HepG2 (cell line): ENCODE data around the gene C1orf94. TPM values are rescaled to one million over a fixed set of nuclear protein-coding genes. Genes with fewer than 3 reads are reported as not detected.
A peak's percentile ranks its signal among the peaks of the same experiment; 100 is the strongest.

Experiments used
- ATAC-seq: fragments of 200-7000 bp; cut with Tn5 transposase; 3 replicates; pipeline ENCODE4 v1.9.1; 2020; ENCODE audit warnings: mild to moderate bottlenecking, moderate library complexity
- BruUV-seq: library from RNA; stranded (reverse); fragments of 400-500 nt; replicated peaks from 2 replicates; lab custom pipeline; 2021; lab: Mats Ljungman, UMichigan
- CTCF ChIA-PET: fragments of 300-600 bp; formaldehyde crosslinking; extraction: SDS; loops from one replicate; lab custom pipeline; 2021; ENCODE audit warnings: low total read pairs, inconsistent platforms, low intra/inter-chr PET ratio; lab: Yijun Ruan, JAX
- POLR2A ChIA-PET: fragments of 350-600 bp; sonication (Branson Sonifier 250); formaldehyde crosslinking; loops from one replicate; lab custom pipeline; 2020; ENCODE audit warnings: antibody characterized with exemption, inconsistent platforms; lab: Yijun Ruan, JAX
- DNase-seq: peaks from one replicate; pipeline ENCODE4 v3.0.0-alpha.2; 2015; ENCODE audit warnings: low spot score
- FAIRE-seq: peaks from 3 replicates; lab custom pipeline; 2011; peaks lifted over from hg19 to GRCh38; lab: Jason Lieb, UNC
- H2AFZ ChIP-seq: one replicate; pipeline ENCODE4 v1.6.1; 2011; ENCODE audit warnings: low read length, inconsistent platforms
- H3K27ac ChIP-seq: fragments of 300-600 bp; 3 replicates; pipeline ENCODE4 v1.8.0; 2011; ENCODE audit warnings: mixed run types, mild to moderate bottlenecking, mixed read lengths, low read length, inconsistent platforms; ENCODE audit not compliant: insufficient read depth; ENCODE audit errors: extremely low read length
- H3K27me3 ChIP-seq, 2 experiments: fragments of 200-600 bp in 1 of 2; 2 replicates in 1 of 2; 3 replicates in 1 of 2; pipeline versions ENCODE4 v1.6.0 to v1.8.0; 2011; ENCODE audit warnings: low read length in 2 of 2, mild to moderate bottlenecking in 2 of 2, moderate library complexity in 2 of 2, inconsistent platforms in 1 of 2; ENCODE audit not compliant: insufficient read depth in 2 of 2, control insufficient read depth in 1 of 2
- H3K36me3 ChIP-seq, 2 experiments: fragments of 200-600 bp in 1 of 2; replicated peaks in 1 of 2; 2 replicates in 1 of 2; 3 replicates in 1 of 2; pipeline versions ENCODE4 v1.5.1 to v1.8.0; 2011; ENCODE audit warnings: low read length in 2 of 2, inconsistent platforms in 1 of 2; ENCODE audit not compliant: insufficient read depth in 2 of 2, control insufficient read depth in 1 of 2
- H3K4me1 ChIP-seq: 2 replicates; pipeline ENCODE4 v1.5.1; 2012; ENCODE audit warnings: low read length, inconsistent platforms; ENCODE audit not compliant: insufficient read depth
- H3K4me2 ChIP-seq: 2 replicates; pipeline ENCODE4 v1.6.0; 2011; ENCODE audit warnings: low read depth, low read length, inconsistent platforms
- H3K4me3 ChIP-seq, 3 experiments: fragments of 200-600 bp in 1 of 3; sonication (generic), shearing (Covaris generic) in 1 of 3; replicated peaks in 1 of 3; 2 replicates each; pipeline ENCODE4 v1.5.1; 2011 to 2016; ENCODE audit warnings: low read length in 3 of 3, inconsistent platforms in 2 of 3, low read depth in 2 of 3, mild to moderate bottlenecking in 2 of 3, control low read depth in 1 of 3, mixed read lengths in 1 of 3; ENCODE audit not compliant: insufficient read depth in 1 of 3
- H3K79me2 ChIP-seq: one replicate; pipeline ENCODE4 v1.6.1; 2011; ENCODE audit warnings: low read length, inconsistent platforms; ENCODE audit not compliant: insufficient read depth
- H3K9ac ChIP-seq: 2 replicates; pipeline ENCODE4 v1.6.0; 2011; ENCODE audit warnings: mild to moderate bottlenecking, low read depth, low read length, inconsistent platforms; ENCODE audit not compliant: insufficient read depth
- H3K9me3 ChIP-seq: 2 replicates; pipeline ENCODE4 v1.5.1; 2012; ENCODE audit warnings: mild to moderate bottlenecking, low read length
- H4K20me1 ChIP-seq: 2 replicates; pipeline ENCODE4 v1.6.0; 2011; ENCODE audit warnings: inconsistent platforms, mild to moderate bottlenecking, low read length, moderate library complexity; ENCODE audit not compliant: insufficient read depth
- FOXK2 ChIP-seq: fragments of 450-650 bp; IDR thresholded peaks from 2 replicates; pipeline ENCODE4 v1.6.1; 2016
- HNF4A ChIP-seq: sonication (generic); formaldehyde crosslinking; IDR thresholded peaks from 2 replicates; pipeline ENCODE4 v1.4.0; 2020; ENCODE audit warnings: missing genetic modification reagents
- HNF4G ChIP-seq, 2 experiments: sonication (generic) in 1 of 2; formaldehyde crosslinking in 1 of 2; IDR thresholded peaks; 2 replicates each; pipeline versions ENCODE4 v1.4.0 to v1.6.1; 2011 to 2020; ENCODE audit warnings: borderline replicate concordance in 2 of 2, low read depth in 2 of 2, mild to moderate bottlenecking in 2 of 2, low read length in 1 of 2, missing genetic modification reagents in 1 of 2, moderate library complexity in 1 of 2
- HNRNPUL1 ChIP-seq: fragments of 200-400 bp; formaldehyde crosslinking; IDR thresholded peaks from 2 replicates; pipeline ENCODE4 v1.6.1; 2017; ENCODE audit warnings: low read depth, mild to moderate bottlenecking, low read length, moderate library complexity
- NFYB ChIP-seq: sonication (generic); formaldehyde crosslinking; IDR thresholded peaks from 2 replicates; pipeline ENCODE4 v1.4.0; 2020; ENCODE audit warnings: missing genetic modification reagents
- NFYC ChIP-seq: IDR thresholded peaks from 2 replicates; pipeline ENCODE4 v1.6.1; 2016; ENCODE audit warnings: missing genetic modification reagents, missing compliant biosample characterization
- SP2 ChIP-seq: sonication (generic); formaldehyde crosslinking; IDR thresholded peaks from 2 replicates; pipeline ENCODE4 v1.5.1; 2020; ENCODE audit warnings: mild to moderate bottlenecking, missing genetic modification reagents
- SRY ChIP-seq: sonication (generic); formaldehyde crosslinking; IDR thresholded peaks from 2 replicates; pipeline ENCODE4 v1.8.0; 2022; ENCODE audit warnings: mild to moderate bottlenecking, missing genetic modification reagents
- TCF12 ChIP-seq, 2 experiments: fragments of 450-650 bp in 1 of 2; sonication (generic) in 1 of 2; formaldehyde crosslinking in 1 of 2; IDR thresholded peaks; 2 replicates each; pipeline versions ENCODE4 v1.6.1 to v1.8.0; 2017 to 2022; ENCODE audit warnings: antibody characterized with exemption in 1 of 2, mild to moderate bottlenecking in 1 of 2, missing genetic modification reagents in 1 of 2, moderate library complexity in 1 of 2
- ZBTB8A ChIP-seq: sonication (generic); formaldehyde crosslinking; IDR thresholded peaks from 2 replicates; pipeline ENCODE4 v1.4.0; 2020; ENCODE audit warnings: mild to moderate bottlenecking, low read depth, missing genetic modification reagents, borderline replicate concordance
- ZNF557 ChIP-seq: sonication (generic); formaldehyde crosslinking; IDR thresholded peaks from 2 replicates; pipeline ENCODE4 v1.4.0; 2020; ENCODE audit warnings: missing genetic modification reagents
- ZSCAN22 ChIP-seq: sonication (generic); formaldehyde crosslinking; IDR thresholded peaks from 2 replicates; pipeline ENCODE4 v1.4.0; 2020; ENCODE audit warnings: mild to moderate bottlenecking, missing genetic modification reagents
- WGBS: methylation state at CpG from one replicate; pipeline ENCODE4 v1.1.6; 2017; ENCODE audit warnings: low lambda C conversion rate; 5-methylcytosine and 5-hydroxymethylcytosine counted together
- in situ Hi-C: cut with HindIII; loops from 2 replicates; pipeline ENCODE4 v1.10.0; 2017; ENCODE audit warnings: low pct_unique_long_range_greater_than_20kb; ENCODE audit not compliant: extremely low pct_ligation_motif_present
- intact Hi-C: fragments of 100-400 bp; cut with micrococcal nuclease; formaldehyde crosslinking; loops from one replicate; pipeline ENCODE4 v1.10.0; 2022; ENCODE audit not compliant: unreplicated experiment
- polyA plus RNA-seq, 8 experiments: library from polyadenylated mRNA; depleted of rRNA in 3 of 8; stranded (reverse) in 7 of 8; unstranded in 1 of 8; fragments of >200 nt; fragmentation: Illumina TruSeq in 4 of 8; extraction: Trizol in 4 of 8; gene quantifications; 2 replicates each; pipeline versions ENCODE4 v1.2.1 to v1.2.3, GENCODE V29; 2011 to 2016; ENCODE audit warnings: low read depth in 4 of 8, missing spikeins in 1 of 8, mixed read lengths in 1 of 8; ENCODE audit not compliant: insufficient read depth in 1 of 8
- total RNA-seq, 5 experiments: library from RNA; depleted of rRNA; stranded (reverse); fragments of >200 nt; fragmentation: Illumina TruSeq; extraction: Trizol; gene quantifications; 2 replicates each; pipeline ENCODE4 v1.2.3, GENCODE V29; 2016; ENCODE audit warnings: low read depth in 1 of 5
- TF ChIP-seq, protein P1 (sequence below): sonication (generic); formaldehyde crosslinking; IDR thresholded peaks from 2 replicates; pipeline ENCODE4 v1.5.0; 2020; ENCODE audit warnings: missing genetic modification reagents
- TF ChIP-seq, protein P2 (sequence below): IDR thresholded peaks from 2 replicates; pipeline ENCODE4 v1.6.1; 2016; ENCODE audit warnings: low read depth
- TF ChIP-seq, protein P3 (sequence below): sonication (generic); formaldehyde crosslinking; IDR thresholded peaks from 2 replicates; pipeline ENCODE4 v1.9.0; 2021; ENCODE audit warnings: missing genetic modification reagents, borderline replicate concordance

The C1orf94 gene
- total and polyA plus RNA-seq, 2 of the 13 experiments (the other 11 are each of a cell fraction or from before 2014, with no cell fraction given) = not detected

DNA sequence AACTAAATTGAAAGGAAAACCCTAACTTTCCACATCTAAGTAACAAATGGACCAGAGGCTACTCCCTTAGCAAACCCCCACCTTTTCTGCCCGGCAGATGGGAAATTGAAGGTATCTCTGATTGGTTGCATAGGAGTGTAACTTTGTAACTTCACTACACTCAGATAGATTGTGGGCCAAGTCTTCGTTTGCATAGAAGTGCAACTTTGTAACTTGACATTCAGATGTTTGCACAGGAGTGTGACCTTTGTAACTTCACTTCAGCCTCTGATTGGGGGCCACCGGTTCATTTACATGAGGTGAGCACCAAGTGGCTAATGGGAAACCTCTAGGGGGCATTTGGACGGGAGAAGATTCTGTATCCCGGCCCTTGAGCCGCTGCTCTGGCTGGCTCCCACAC lies 59.4 kb downstream of the C1orf94 start:
- no peak for TF ChIP-seq FOXK2
- TF ChIP-seq HNF4G (IDR thresholded peaks at IDR 0.05; ENCODE audit: borderline replicate concordance, low read depth, low read length) = peak; percentile 37; the same call in 1 of the 2 replicates
- TF ChIP-seq HNF4G (CRISPR knock-in tag; IDR thresholded peaks at IDR 0.05; ENCODE audit: borderline replicate concordance, low read depth) = no peak
- TF ChIP-seq HNRNPUL1 = no peak
- 0 out of 2 replicates have a peak, but pooled peaks have one; percentile 26 for TF ChIP-seq NFYB (CRISPR knock-in tag)
- TF ChIP-seq, protein P1, sequence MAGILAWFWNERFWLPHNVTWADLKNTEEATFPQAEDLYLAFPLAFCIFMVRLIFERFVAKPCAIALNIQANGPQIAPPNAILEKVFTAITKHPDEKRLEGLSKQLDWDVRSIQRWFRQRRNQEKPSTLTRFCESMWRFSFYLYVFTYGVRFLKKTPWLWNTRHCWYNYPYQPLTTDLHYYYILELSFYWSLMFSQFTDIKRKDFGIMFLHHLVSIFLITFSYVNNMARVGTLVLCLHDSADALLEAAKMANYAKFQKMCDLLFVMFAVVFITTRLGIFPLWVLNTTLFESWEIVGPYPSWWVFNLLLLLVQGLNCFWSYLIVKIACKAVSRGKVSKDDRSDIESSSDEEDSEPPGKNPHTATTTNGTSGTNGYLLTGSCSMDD (CRISPR knock-in tag) = no peak
- TF ChIP-seq HNF4A = peak; percentile 55
- POLR2A ChIA-PET = no interaction called here
- in situ Hi-C loops = no loop called here
- Histone ChIP-seq H3K4me3 (no peak overlapping the region), H3K27me3 (no peaks in the 10 kb centered on the region), H3K4me2 (no peak overlapping the region), H3K27ac (no peak overlapping the region), H3K4me1 (peaks cover 11% of the 10 kb centered on the region), H3K36me3 (no peaks in the 10 kb centered on the region), H4K20me1 (no peaks in the 10 kb centered on the region), H3K79me2 (no peaks in the 10 kb centered on the region), H2AFZ (no peak overlapping the region), H3K9me3 (peaks cover 14% of the 10 kb centered on the region; the same call in 1 of the 2 replicates), H3K9ac (no peak overlapping the region)
- FAIRE-seq (no peak), ATAC-seq (peak; percentile 73), DNase-seq (peak; percentile 12)
- CTCF ChIA-PET = no interaction called here
- WGBS = 8% methylated on average over 6 of the region's 6 CpGs
- BruUV-seq = no TSS peak
- intact Hi-C loops = no loop called here

DNA sequence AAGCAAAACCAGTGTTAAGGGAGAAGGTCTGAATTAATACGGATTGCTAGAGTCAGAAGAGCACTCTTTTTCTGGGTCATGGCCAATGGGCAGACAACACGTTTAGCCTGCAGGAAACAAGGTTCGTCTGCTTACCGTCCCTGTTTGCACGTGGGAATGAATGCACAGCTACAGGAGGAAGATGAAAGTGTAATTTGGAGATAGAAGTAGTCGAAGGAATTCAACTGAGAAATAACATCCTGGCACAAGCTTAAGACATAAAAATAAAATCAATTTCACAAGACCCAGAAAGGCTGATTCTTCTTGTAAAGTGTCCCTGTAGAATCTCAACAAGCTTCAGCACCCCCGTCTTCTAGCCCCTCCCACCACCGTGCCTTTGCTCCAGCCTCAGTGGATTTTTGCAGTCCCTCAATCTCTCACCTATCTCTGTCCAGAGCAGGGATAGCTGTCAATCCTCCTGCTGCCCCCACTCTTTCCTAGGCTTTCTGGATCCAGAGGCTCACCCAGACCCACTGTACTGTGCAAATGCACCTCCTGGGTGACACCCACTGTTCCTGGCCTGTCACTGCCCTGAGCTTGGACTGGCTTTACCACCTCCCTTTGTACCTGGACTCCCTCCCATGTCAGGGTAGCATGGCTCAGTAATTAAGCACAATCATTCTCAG lies 60.6 kb downstream of the C1orf94 start:
- H3K4me3 ChIP-seq = no peak overlapping the region
- intact Hi-C loops (no loop called here), in situ Hi-C loops (no loop called here)
- no peak overlapping the region for H2AFZ ChIP-seq
- no peak overlapping the region for H3K4me2 ChIP-seq
- H3K4me1 ChIP-seq = peaks cover 11% of the 10 kb centered on the region
- ChIA-PET CTCF (no interaction called here), POLR2A (no interaction called here)
- H3K27ac ChIP-seq = no peak overlapping the region
- no peak for ATAC-seq
- no TSS peak for BruUV-seq
- no peaks in the 10 kb centered on the region for H3K36me3 ChIP-seq
- H3K9ac ChIP-seq = no peak overlapping the region
- no peaks in the 10 kb centered on the region for H3K27me3 ChIP-seq
- no peaks in the 10 kb centered on the region for H3K79me2 ChIP-seq
- no peak for DNase-seq
- no peak for FAIRE-seq
- 34% methylated on average over 8 of the region's 8 CpGs for WGBS
- H4K20me1 ChIP-seq = no peaks in the 10 kb centered on the region
- H3K9me3 ChIP-seq = peaks cover 21% of the 10 kb centered on the region
- TF ChIP-seq, protein P2, sequence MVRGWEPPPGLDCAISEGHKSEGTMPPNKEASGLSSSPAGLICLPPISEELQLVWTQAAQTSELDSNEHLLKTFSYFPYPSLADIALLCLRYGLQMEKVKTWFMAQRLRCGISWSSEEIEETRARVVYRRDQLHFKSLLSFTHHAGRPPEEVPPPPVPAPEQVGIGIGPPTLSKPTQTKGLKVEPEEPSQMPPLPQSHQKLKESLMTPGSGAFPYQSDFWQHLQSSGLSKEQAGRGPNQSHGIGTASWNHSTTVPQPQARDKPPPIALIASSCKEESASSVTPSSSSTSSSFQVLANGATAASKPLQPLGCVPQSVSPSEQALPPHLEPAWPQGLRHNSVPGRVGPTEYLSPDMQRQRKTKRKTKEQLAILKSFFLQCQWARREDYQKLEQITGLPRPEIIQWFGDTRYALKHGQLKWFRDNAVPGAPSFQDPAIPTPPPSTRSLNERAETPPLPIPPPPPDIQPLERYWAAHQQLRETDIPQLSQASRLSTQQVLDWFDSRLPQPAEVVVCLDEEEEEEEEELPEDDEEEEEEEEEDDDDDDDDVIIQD (CRISPR knock-in tag) = no peak
- TF ChIP-seq ZSCAN22 (CRISPR knock-in tag) = no peak
- TF ChIP-seq NFYC (CRISPR knock-in tag) = no peak
- TF ChIP-seq SP2 (CRISPR knock-in tag) = no peak
- TF ChIP-seq TCF12 (IDR thresholded peaks at IDR 0.05) = no peak
- TF ChIP-seq TCF12 (CRISPR knock-in tag; IDR thresholded peaks at IDR 0.05) = no peak
- no peak for TF ChIP-seq ZNF557 (CRISPR knock-in tag)
- TF ChIP-seq, protein P3, sequence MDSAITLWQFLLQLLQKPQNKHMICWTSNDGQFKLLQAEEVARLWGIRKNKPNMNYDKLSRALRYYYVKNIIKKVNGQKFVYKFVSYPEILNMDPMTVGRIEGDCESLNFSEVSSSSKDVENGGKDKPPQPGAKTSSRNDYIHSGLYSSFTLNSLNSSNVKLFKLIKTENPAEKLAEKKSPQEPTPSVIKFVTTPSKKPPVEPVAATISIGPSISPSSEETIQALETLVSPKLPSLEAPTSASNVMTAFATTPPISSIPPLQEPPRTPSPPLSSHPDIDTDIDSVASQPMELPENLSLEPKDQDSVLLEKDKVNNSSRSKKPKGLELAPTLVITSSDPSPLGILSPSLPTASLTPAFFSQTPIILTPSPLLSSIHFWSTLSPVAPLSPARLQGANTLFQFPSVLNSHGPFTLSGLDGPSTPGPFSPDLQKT (CRISPR knock-in tag) = no peak
- TF ChIP-seq ZBTB8A (CRISPR knock-in tag) = no peak
- TF ChIP-seq SRY (CRISPR knock-in tag) = no peak
